Fibroblast of mammary gland (primary cell): ENCODE data around the gene CDK19.

Experiments
- DNase-seq: peaks from one replicate; pipeline ENCODE4 v3.0.0-alpha.2; 2010; ENCODE audit warnings: low read depth
- H3K4me3 ChIP-seq: 2 replicates; pipeline ENCODE4 v1.5.1; 2011; ENCODE audit warnings: low read depth, mild to moderate bottlenecking, low read length, moderate library complexity; ENCODE audit not compliant: control insufficient read depth
- TF ChIP-seq, protein P1 (sequence below): conservative IDR thresholded peaks from 2 replicates; pipeline ENCODE4 v1.5.1; 2011; ENCODE audit warnings: low read depth, low read length, inconsistent platforms; ENCODE audit not compliant: control insufficient read depth, insufficient read depth

Gene CDK19

DNA sequence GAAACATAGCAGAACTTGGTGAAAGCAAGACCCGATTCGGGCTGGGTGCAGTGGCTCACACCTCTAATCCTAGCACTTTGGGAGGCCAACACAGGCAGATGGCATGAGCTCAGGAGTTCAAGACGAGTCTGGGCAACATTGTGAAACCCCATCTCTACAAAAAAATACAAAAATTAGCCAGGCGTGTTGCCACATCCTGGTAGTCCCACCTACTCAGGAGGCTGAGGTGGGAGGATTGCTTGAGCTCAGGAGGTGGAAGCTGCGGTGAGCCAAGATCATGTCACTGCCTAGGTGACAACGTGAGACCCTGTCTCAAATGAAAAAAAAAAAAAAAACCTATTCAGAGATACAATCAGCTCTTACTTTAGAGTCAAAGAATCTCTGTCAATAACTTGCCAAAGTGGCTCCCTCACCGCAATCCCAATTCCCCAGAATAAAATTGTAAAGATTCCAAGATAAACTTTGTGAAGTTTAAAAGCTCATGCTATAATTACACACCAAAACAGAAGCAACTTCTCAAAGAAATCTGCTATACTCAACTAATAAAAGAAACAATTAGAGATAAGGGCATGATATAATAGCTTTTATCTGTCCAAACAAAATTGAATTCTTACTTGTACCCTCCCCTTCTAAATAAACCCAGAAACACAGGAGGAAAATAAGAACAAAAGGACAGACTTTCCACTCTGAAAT lies 33.6 kb downstream of the CDK19 start:
- no peak for DNase-seq
- TF ChIP-seq, protein P1, sequence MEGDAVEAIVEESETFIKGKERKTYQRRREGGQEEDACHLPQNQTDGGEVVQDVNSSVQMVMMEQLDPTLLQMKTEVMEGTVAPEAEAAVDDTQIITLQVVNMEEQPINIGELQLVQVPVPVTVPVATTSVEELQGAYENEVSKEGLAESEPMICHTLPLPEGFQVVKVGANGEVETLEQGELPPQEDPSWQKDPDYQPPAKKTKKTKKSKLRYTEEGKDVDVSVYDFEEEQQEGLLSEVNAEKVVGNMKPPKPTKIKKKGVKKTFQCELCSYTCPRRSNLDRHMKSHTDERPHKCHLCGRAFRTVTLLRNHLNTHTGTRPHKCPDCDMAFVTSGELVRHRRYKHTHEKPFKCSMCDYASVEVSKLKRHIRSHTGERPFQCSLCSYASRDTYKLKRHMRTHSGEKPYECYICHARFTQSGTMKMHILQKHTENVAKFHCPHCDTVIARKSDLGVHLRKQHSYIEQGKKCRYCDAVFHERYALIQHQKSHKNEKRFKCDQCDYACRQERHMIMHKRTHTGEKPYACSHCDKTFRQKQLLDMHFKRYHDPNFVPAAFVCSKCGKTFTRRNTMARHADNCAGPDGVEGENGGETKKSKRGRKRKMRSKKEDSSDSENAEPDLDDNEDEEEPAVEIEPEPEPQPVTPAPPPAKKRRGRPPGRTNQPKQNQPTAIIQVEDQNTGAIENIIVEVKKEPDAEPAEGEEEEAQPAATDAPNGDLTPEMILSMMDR = no peak
- no peak overlapping the region for H3K4me3 ChIP-seq

DNA sequence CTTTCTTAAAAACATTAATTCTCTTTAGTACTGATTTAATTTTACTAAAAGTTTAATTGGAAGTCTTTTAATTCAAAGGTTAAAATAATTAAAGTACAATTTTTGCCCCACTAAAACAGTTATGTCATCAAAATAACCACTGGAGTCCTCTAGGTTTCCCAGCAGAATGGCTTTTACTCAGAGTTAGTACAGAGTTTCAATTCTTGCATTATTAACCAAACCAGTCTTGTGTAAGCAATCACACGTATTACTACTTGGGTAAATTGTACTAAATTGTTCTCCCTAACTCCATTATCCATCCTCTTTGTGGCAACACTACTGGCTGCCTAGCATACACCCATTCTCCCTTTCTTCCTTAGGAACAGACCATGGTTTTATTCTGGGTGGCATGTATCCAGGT lies 36.9 kb downstream of the CDK19 start:
- TF ChIP-seq, protein P1 = no peak
- no peak for DNase-seq
- H3K4me3 ChIP-seq = no peak overlapping the region

DNA sequence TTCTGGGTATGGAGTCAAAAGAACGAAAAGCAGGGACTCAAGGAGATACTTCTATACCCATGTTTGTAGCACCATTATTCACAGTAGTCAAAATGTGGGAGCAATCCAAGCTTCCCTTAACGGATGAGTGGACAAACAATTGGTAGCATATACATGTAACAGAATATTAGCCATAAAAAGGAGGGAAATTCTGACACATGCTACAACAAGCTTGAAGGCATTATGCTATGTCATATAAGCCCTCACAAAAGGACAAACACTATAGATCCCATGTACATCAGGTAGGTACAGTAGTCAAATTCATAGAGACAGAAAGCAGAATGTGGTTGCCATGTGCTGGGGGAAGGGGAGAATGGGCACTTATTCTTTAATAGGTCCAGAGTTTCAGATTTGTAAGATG lies 37.6 kb downstream of the CDK19 start:
- TF ChIP-seq, protein P1 = no peak
- DNase-seq = no peak
- no peak overlapping the region for H3K4me3 ChIP-seq

DNA sequence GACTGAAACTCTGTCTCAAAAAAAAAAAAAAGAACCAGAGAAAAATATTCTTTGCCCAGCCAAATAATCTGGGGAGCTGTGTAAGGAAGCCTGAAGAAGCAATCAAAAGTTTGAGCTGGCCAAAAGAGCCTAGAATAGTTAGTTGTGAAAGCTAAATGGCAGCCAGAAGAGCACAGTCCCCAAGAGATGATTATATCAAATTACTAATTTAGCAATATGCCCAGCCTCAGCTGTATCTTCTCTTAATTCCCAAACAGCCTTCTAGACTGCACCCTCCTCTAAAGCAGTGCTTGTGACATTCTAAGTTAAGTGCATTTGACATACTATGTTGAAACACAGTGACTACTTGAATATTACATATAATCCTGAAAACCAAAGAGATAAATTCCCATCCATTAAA lies 38.9 kb downstream of the CDK19 start:
- H3K4me3 ChIP-seq = no peak overlapping the region
- DNase-seq = no peak
- TF ChIP-seq, protein P1 = no peak

DNA sequence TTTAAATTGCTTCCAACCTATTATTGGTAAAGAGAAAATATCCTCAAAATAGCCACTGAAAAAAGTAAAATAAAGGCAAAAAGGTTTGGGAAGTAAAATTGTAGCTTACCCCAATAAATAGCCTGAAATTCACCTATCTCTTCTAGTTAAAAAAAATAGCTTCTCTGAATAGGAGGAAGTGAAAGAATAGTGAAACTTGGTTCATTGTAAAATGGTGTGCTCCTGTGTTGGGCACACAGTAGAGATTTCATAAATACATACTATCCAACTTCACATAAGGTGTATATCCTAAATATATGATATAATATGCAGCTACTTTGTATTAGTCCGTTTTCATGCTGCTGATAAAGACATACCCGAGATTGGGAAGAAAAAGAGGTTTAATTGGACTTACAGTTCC lies 45.3 kb downstream of the CDK19 start:
- TF ChIP-seq, protein P1 = no peak

DNA sequence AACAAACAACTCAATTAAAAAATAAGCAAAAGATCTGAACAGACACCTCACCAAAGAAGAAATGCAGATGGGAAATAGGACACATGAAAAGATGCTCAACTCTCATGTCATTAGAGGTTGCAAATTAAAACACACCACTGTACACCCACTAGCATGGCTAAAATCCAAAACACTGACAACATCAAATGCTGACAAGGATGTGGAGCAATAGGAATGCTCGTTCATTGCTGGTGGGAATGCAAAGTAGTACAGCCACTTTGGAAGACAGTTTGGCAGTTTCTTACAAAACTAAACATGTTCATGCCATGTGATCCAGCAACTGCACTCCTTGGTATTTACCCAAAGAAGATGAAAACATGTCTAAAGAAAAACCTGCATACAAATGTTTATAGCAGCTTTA lies 47.2 kb downstream of the CDK19 start:
- no peak for DNase-seq
- TF ChIP-seq, protein P1 = no peak
- no peak overlapping the region for H3K4me3 ChIP-seq

More for the DNA sequence above, 45.3 kb downstream of the CDK19 start:
- no peak for DNase-seq
- no peak overlapping the region for H3K4me3 ChIP-seq

DNA sequence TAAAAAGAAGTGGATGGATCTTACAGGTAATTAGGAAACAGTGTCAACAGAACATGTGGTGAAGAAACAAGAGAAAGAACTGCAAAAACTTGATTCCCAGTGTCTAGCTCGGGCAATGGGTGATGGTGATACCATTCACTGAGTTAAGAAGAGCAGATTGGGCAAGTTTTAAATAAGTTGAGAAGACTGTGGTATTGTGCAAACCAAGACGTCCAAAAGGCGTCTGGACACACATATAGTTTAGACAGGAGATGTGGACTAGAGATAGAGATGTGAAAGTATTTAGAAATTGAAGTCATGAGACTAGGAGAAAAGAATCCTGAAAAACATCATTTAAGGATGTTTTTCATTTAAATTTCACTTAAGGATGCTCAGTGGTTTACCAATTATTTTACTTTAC lies 53.9 kb downstream of the CDK19 start:
- no peak overlapping the region for H3K4me3 ChIP-seq
- DNase-seq = no peak
- TF ChIP-seq, protein P1 = no peak
